Measurements from ENCODE around the gene RPH3AL. TPM values are rescaled to one million over a fixed set of nuclear protein-coding genes. Genes with fewer than 3 reads are reported as not detected.

Gene RPH3AL
- total RNA-seq, 2 experiments from 2014 or later: 2.4 to 2.8 TPM

DNA sequence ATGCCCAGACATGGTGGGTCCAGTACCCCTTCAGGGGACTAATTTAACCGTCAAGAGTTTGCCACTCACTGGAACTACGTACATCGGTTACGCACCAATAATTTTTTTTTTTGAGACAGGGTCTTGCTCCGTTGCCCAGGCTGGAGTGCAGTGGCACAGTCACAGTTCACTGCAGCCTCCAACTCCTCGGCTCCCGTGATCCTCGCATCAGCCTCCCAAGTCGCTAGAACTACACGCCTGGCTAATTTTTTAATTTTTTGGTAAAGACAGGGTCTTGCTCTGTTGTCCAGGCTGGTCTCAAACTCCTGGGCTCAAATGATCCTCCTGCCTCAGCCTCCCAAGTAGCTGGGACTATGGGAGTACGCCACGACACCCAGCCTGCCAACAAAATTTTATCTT is 15.6 kb downstream of the RPH3AL start:
- ChIA-PET POLR2A (no interaction called here), CTCF (no interaction called here)
- peaks cover 13% of the 10 kb centered on the region for H3K4me1 Mint-ChIP-seq (ENCODE audit: low read depth)
- intact Hi-C loops (cut with DNase I, micrococcal nuclease): no loop called here
- H3K4me3 Mint-ChIP-seq: no peak overlapping the region
- Histone ChIP-seq H3K9me3 (ENCODE audit: control insufficient read depth in 1 of 2, insufficient read depth in 1 of 2, low read length in 2 of 2) (no peaks in the 10 kb centered on the region), H3K36me3 (ENCODE audit: insufficient read depth, low read length) (no peaks in the 10 kb centered on the region), H3K4me1 (ENCODE audit: insufficient read depth, low read length) (peaks cover 43% of the 10 kb centered on the region), H3K27me3 (ENCODE audit: control insufficient read depth in 1 of 2, insufficient read depth in 2 of 2, low read length in 2 of 2) (no peaks in the 10 kb centered on the region), H3K27ac (ENCODE audit: low read depth in 1 of 2, low read length in 2 of 2) (no peak overlapping the region), H3K4me3 (ENCODE audit: low read length) (no peak overlapping the region)
- DNase-seq: no peak
- H3K36me3 Mint-ChIP-seq (ENCODE audit: low read depth): no peaks in the 10 kb centered on the region
- TF ChIP-seq, protein P1, sequence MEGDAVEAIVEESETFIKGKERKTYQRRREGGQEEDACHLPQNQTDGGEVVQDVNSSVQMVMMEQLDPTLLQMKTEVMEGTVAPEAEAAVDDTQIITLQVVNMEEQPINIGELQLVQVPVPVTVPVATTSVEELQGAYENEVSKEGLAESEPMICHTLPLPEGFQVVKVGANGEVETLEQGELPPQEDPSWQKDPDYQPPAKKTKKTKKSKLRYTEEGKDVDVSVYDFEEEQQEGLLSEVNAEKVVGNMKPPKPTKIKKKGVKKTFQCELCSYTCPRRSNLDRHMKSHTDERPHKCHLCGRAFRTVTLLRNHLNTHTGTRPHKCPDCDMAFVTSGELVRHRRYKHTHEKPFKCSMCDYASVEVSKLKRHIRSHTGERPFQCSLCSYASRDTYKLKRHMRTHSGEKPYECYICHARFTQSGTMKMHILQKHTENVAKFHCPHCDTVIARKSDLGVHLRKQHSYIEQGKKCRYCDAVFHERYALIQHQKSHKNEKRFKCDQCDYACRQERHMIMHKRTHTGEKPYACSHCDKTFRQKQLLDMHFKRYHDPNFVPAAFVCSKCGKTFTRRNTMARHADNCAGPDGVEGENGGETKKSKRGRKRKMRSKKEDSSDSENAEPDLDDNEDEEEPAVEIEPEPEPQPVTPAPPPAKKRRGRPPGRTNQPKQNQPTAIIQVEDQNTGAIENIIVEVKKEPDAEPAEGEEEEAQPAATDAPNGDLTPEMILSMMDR (IDR thresholded peaks at IDR 0.05): no peak
- no peak overlapping the region for H3K27ac Mint-ChIP-seq
- ATAC-seq (ENCODE audit: poor library complexity): no peak
- no peaks in the 10 kb centered on the region for H3K9me3 Mint-ChIP-seq
- no peaks in the 10 kb centered on the region for H3K27me3 Mint-ChIP-seq

DNA sequence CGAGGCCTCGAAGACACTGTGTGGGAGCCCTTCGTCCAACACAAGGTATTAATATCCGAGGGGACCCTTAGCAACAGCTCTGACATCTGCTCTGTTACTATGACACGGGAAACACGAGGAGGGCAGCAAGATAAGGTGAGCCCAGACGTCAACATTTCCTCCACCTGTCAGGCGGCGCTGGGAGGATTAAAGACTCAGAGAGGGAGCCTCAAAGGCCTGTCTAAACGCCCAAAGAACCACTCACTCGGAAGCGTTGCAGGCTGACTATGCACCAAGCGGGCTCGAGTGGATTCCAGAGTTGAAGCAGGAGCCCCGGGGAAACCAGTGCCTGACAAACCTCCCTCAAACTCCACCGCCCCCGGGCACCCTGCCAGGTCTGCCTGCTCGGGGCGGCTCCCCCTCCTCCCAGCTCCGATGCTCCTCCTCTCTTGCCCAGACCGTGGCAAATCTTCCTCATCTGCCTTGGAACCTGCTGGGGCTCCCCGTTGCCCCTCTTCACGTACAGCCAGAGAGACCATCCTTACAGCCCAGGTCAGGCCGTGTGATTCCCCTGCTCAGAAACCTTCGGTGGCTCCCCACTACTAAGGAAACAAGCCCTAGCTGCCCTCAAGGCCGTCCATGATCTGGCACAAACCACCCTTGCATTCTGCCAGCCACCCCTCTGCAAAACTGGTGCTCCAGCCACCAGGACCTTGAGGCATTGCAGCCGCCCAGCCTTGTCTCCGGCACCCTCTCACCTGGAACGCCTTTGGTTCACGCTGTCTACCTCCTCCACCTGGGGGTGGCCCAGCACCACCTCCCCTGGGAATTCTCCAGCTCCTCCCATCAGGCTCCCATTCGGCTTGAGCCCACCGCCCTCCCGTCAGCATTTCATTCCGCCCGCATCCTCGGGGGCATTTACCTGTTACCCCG is 16.2 kb downstream of the RPH3AL start:
- CTCF ChIA-PET: no interaction called here
- peak in 12 of 14 experiments; percentile 12 to 74 (median 56) for DNase-seq
- intact Hi-C loops (cut with DNase I, micrococcal nuclease): no loop called here

DNA sequence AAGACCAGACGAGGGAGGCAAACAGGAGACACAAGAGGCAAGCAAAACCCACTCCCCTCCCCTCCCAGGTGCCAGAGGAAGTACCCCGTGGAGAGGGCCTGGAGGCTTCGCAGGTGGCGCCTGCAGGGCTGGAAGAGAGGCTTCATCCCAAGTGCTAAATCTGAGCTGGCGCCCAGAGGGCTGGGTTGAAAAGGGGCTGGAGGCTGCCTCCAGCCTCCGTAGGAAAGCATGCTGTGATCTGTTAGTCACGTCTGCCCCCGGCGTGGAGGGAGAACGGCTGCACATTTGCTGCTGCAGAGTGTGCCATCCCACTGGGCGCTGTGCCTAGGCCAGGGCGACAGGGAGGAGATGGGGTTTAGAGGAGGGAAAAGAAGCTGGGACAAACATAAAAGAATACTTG is 16.9 kb downstream of the RPH3AL start:
- H3K27ac Mint-ChIP-seq: no peak overlapping the region
- H3K27ac ChIP-seq (ENCODE audit: low read depth in 1 of 2, low read length in 2 of 2): peak overlapping the region in 1 of 2 donors; percentile 22

More for the DNA sequence above, 16.2 kb downstream of the RPH3AL start:
- H3K27me3 ChIP-seq (ENCODE audit: control insufficient read depth in 1 of 2, insufficient read depth in 2 of 2, low read length in 2 of 2): no peaks in the 10 kb centered on the region
- H3K4me3 ChIP-seq (ENCODE audit: low read length): peak overlapping the region; percentile 5
- POLR2A ChIA-PET: no interaction called here
- Mint-ChIP-seq H3K9me3 (no peaks in the 10 kb centered on the region), H3K36me3 (ENCODE audit: low read depth) (no peaks in the 10 kb centered on the region), H3K4me3 (no peak overlapping the region), H3K4me1 (ENCODE audit: low read depth) (peaks cover 13% of the 10 kb centered on the region), H3K27ac (no peak overlapping the region), H3K27me3 (no peaks in the 10 kb centered on the region)
- H3K9me3 ChIP-seq (ENCODE audit: control insufficient read depth in 1 of 2, insufficient read depth in 1 of 2, low read length in 2 of 2): no peaks in the 10 kb centered on the region
- H3K4me1 ChIP-seq (ENCODE audit: insufficient read depth, low read length): peaks cover 50% of the 10 kb centered on the region
- ATAC-seq (ENCODE audit: poor library complexity): peak; percentile 57
- TF ChIP-seq, protein P1 (IDR thresholded peaks at IDR 0.05): no peak
- H3K27ac ChIP-seq (ENCODE audit: low read depth in 1 of 2, low read length in 2 of 2): peak overlapping the region in 1 of 2 donors; percentile 35
- H3K36me3 ChIP-seq (ENCODE audit: insufficient read depth, low read length): no peaks in the 10 kb centered on the region

More for the DNA sequence above, 16.9 kb downstream of the RPH3AL start:
- Mint-ChIP-seq H3K27me3 (no peaks in the 10 kb centered on the region), H3K36me3 (ENCODE audit: low read depth) (no peaks in the 10 kb centered on the region), H3K9me3 (no peaks in the 10 kb centered on the region), H3K4me3 (no peak overlapping the region), H3K4me1 (ENCODE audit: low read depth) (peaks cover 13% of the 10 kb centered on the region)
- peaks cover 57% of the 10 kb centered on the region for H3K4me1 ChIP-seq (ENCODE audit: insufficient read depth, low read length)
- POLR2A ChIA-PET: no interaction called here
- peak overlapping the region; percentile 5 for H3K4me3 ChIP-seq (ENCODE audit: low read length)
- ATAC-seq (ENCODE audit: poor library complexity) (no peak), DNase-seq (peak in 4 of 14 experiments; percentile 22 to 29 (median 26))
- H3K9me3 ChIP-seq (ENCODE audit: control insufficient read depth in 1 of 2, insufficient read depth in 1 of 2, low read length in 2 of 2): no peaks in the 10 kb centered on the region
- TF ChIP-seq, protein P1 (IDR thresholded peaks at IDR 0.05): no peak
- no peaks in the 10 kb centered on the region for H3K27me3 ChIP-seq (ENCODE audit: control insufficient read depth in 1 of 2, insufficient read depth in 2 of 2, low read length in 2 of 2)
- CTCF ChIA-PET: no interaction called here
- intact Hi-C loops (cut with DNase I, micrococcal nuclease): no loop called here
- no peaks in the 10 kb centered on the region for H3K36me3 ChIP-seq (ENCODE audit: insufficient read depth, low read length)
